Activated CD8-positive, alpha-beta T cell treated with anti-CD3 and anti-CD28 coated beads for 36 hours (primary cell): ENCODE results near the gene ERC2. TPM values are rescaled to one million over a fixed set of nuclear protein-coding genes. Genes with fewer than 3 reads are reported as not detected.

Experiments
- ATAC-seq: fragments of 200-7000 bp; cut with Tn5 transposase; one replicate; pipeline ENCODE4 v1.10.0; 2021; ENCODE audit warnings: mild to moderate bottlenecking, moderate library complexity
- CTCF ChIA-PET: fragments of 350-600 bp; sonication (Branson Sonifier 250); formaldehyde crosslinking; loops from one replicate; lab custom pipeline; 2021; ENCODE audit warnings: antibody characterized with exemption; lab: Charles Lee
- POLR2A ChIA-PET: fragments of 350-600 bp; sonication (Branson Sonifier 250); formaldehyde crosslinking; loops from one replicate; lab custom pipeline; 2021; ENCODE audit warnings: antibody characterized with exemption; lab: Charles Lee
- DNase-seq: peaks from one replicate; pipeline ENCODE4 v3.0.0-alpha.2; 2020
- H3K27ac Mint-ChIP-seq: one replicate; pipeline ENCODE4 v1.8.0; 2021; ENCODE audit warnings: mild to moderate bottlenecking, mixed read lengths
- H3K27me3 Mint-ChIP-seq: one replicate; pipeline ENCODE4 v1.8.0; 2021; ENCODE audit warnings: mixed read lengths
- H3K36me3 Mint-ChIP-seq: one replicate; pipeline ENCODE4 v1.8.0; 2021; ENCODE audit warnings: low read depth, mixed read lengths
- H3K4me1 Mint-ChIP-seq: one replicate; pipeline ENCODE4 v1.8.0; 2021; ENCODE audit warnings: low read depth, mixed read lengths
- H3K4me3 Mint-ChIP-seq: one replicate; pipeline ENCODE4 v1.8.0; 2021; ENCODE audit warnings: mild to moderate bottlenecking, moderate library complexity, mixed read lengths
- H3K9me3 Mint-ChIP-seq: one replicate; pipeline ENCODE4 v1.8.0; 2021; ENCODE audit warnings: mixed read lengths
- intact Hi-C: fragments of 100-400 bp; cut with micrococcal nuclease; formaldehyde crosslinking; loops from one replicate; pipeline ENCODE4 v1.10.0; 2022
- total RNA-seq, 2 experiments: library from RNA; stranded (reverse); gene quantifications; one replicate each; pipeline ENCODE4 v1.2.3, GENCODE V29; 2021
- TF ChIP-seq, protein P1 (sequence below): fragments of 200-600 bp; IDR thresholded peaks from one replicate; pipeline ENCODE4 v1.8.0; 2022; ENCODE audit warnings: antibody characterized with exemption, mild to moderate bottlenecking

The ERC2 gene
- total RNA-seq, 2 experiments from 2014 or later = 0.18 to 0.52 TPM

DNA sequence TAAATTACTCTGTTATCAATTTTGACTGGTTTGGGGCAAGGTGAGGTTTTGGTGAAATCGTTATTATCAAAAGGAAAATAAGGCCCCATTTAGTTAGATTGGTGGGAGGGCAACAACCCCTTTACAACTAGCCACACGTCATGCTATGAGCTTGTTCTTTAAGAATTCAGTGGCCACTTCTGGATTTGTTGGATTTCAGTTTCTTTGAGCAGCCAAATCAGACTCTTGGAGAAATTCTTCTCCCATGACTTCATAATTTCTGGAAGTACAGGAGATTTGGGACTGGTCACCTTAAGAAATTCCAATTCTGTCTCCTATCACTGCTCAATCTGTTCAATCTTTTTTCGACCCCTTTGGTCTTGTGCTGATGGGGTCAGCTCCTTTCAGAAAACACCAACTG, 966.4 kb downstream of the ERC2 start:
- CTCF ChIA-PET = no interaction called here
- Mint-ChIP-seq H3K4me1 (no peaks in the 10 kb centered on the region), H3K27me3 (no peaks in the 10 kb centered on the region), H3K4me3 (no peak overlapping the region), H3K27ac (no peak overlapping the region), H3K9me3 (no peaks in the 10 kb centered on the region), H3K36me3 (no peaks in the 10 kb centered on the region)
- TF ChIP-seq, protein P1, sequence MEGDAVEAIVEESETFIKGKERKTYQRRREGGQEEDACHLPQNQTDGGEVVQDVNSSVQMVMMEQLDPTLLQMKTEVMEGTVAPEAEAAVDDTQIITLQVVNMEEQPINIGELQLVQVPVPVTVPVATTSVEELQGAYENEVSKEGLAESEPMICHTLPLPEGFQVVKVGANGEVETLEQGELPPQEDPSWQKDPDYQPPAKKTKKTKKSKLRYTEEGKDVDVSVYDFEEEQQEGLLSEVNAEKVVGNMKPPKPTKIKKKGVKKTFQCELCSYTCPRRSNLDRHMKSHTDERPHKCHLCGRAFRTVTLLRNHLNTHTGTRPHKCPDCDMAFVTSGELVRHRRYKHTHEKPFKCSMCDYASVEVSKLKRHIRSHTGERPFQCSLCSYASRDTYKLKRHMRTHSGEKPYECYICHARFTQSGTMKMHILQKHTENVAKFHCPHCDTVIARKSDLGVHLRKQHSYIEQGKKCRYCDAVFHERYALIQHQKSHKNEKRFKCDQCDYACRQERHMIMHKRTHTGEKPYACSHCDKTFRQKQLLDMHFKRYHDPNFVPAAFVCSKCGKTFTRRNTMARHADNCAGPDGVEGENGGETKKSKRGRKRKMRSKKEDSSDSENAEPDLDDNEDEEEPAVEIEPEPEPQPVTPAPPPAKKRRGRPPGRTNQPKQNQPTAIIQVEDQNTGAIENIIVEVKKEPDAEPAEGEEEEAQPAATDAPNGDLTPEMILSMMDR = no peak
- intact Hi-C loops = no loop called here
- ATAC-seq (no peak), DNase-seq (no peak)
- POLR2A ChIA-PET = no interaction called here

DNA sequence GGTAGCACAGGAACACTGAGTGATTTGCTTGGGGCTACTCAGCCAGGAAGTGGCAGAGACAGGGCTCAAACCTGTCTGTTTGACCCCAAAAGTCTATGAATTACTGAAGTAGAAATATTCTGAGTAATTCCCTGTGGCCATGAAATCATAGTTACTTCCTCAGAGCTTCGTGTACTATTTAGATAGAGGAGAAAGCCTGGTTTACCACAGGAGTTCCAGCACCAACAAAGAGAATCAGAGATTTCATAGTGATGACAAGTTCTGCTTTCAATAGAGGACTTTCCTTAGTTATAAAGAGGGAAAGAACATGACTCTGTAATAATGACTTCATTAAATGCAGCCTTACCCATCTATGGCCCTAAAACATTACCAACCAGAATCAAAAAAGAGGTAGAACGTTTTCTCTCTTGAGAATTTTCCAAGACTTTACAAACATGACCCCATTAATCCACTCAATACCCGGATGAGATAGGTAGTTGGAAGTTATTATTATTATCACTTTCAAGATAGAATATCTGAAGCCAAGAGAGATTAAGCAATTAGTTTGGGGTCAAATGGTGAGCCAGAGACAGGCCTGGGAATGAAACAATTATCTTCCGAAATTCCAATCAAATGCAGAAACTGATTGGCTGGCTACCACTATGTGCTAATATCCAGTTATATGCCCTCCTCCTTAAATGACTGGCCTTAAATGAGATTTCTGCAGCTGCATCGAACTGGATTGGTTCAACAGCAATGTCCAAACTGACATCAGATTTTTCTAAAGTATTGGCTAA, 967.5 kb downstream of the ERC2 start:
- ChIA-PET CTCF (no interaction called here), POLR2A (no interaction called here)
- TF ChIP-seq, protein P1 = no peak
- H3K27ac Mint-ChIP-seq = no peak overlapping the region
- no peak for ATAC-seq
- no peaks in the 10 kb centered on the region for H3K9me3 Mint-ChIP-seq
- H3K4me3 Mint-ChIP-seq = no peak overlapping the region
- intact Hi-C loops = no loop called here
- H3K27me3 Mint-ChIP-seq = no peaks in the 10 kb centered on the region
- H3K4me1 Mint-ChIP-seq = no peaks in the 10 kb centered on the region
- DNase-seq = no peak
- H3K36me3 Mint-ChIP-seq = no peaks in the 10 kb centered on the region

- Mint-ChIP-seq H3K4me1 (no peaks in the 10 kb centered on the region), H3K27me3 (no peaks in the 10 kb centered on the region), H3K4me3 (no peak overlapping the region), H3K9me3 (no peaks in the 10 kb centered on the region), H3K27ac (no peak overlapping the region), H3K36me3 (no peaks in the 10 kb centered on the region)
- ATAC-seq = no peak
- ChIA-PET POLR2A (no interaction called here), CTCF (no interaction called here)
- DNase-seq = no peak
- intact Hi-C loops = no loop called here
- TF ChIP-seq, protein P1 = no peak
Observed at GRCh38 chr3:55498520-55498919, 969.7 kb downstream of the ERC2 start.

DNA sequence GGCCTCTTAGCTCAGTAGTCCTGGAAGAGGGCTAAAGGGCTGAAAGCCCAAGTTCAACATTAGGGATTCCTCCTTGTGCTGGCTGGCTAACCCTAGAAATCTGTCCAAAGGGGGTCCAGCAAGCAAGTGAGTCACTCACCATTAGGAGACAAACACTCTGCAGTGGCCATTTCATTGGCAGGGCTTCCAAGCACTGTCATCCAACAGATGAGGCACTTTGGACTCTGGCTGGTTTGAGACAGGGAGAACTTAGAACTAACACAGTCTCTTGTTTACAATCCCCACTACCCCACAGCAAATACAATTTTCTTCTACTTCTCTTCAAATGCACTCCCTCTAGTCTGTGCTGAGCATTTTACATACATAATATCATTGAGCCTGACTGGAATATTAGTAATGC, 971.0 kb downstream of the ERC2 start:
- TF ChIP-seq, protein P1 = no peak
- H3K27me3 Mint-ChIP-seq = peaks cover 5% of the 10 kb centered on the region
- DNase-seq (no peak), ATAC-seq (no peak)
- H3K4me3 Mint-ChIP-seq = no peak overlapping the region
- no peak overlapping the region for H3K27ac Mint-ChIP-seq
- ChIA-PET CTCF (no interaction called here), POLR2A (no interaction called here)
- H3K36me3 Mint-ChIP-seq = no peaks in the 10 kb centered on the region
- no peaks in the 10 kb centered on the region for H3K9me3 Mint-ChIP-seq
- no peaks in the 10 kb centered on the region for H3K4me1 Mint-ChIP-seq
- intact Hi-C loops = no loop called here

GRCh38 chr3:55494976-55495375, 973.3 kb downstream of the ERC2 start:
- ChIA-PET CTCF (no interaction called here), POLR2A (no interaction called here)
- TF ChIP-seq, protein P1 = no peak
- Mint-ChIP-seq H3K4me1 (no peaks in the 10 kb centered on the region), H3K27me3 (peaks cover 15% of the 10 kb centered on the region), H3K36me3 (no peaks in the 10 kb centered on the region), H3K27ac (no peak overlapping the region), H3K4me3 (no peak overlapping the region), H3K9me3 (no peaks in the 10 kb centered on the region)
- ATAC-seq (no peak), DNase-seq (no peak)
- intact Hi-C loops = no loop called here
